SK-N-SH (cell line): Measurements from ENCODE around the gene LCN6. TPM values are rescaled to one million over a fixed set of nuclear protein-coding genes. Genes with fewer than 3 reads are reported as not detected.

Source experiments
- CTCF ChIA-PET: fragments of 300-600, 350-600 bp; formaldehyde crosslinking; extraction: SDS; loops from one replicate; lab custom pipeline; 2021; lab: Yijun Ruan, JAX
- POLR2A ChIA-PET: fragments of 350-600 bp; sonication (Branson Sonifier 250); formaldehyde crosslinking; extraction: SDS; loops from one replicate; lab custom pipeline; 2020; ENCODE audit warnings: antibody characterized with exemption, inconsistent platforms; lab: Yijun Ruan, JAX
- DNase-seq: peaks from one replicate; pipeline ENCODE4 v3.0.0; 2012
- H2AFZ ChIP-seq: fragments of 200-600 bp; sonication (generic); 2 replicates; pipeline ENCODE4 v1.8.1; 2016; ENCODE audit warnings: antibody characterized with exemption, mild to moderate bottlenecking, low read depth
- H3F3A ChIP-seq: fragments of 200-600 bp; sonication (generic); replicated peaks from 2 replicates; pipeline ENCODE3; 2016; ENCODE audit warnings: antibody characterized with exemption, mild to moderate bottlenecking; ENCODE audit not compliant: insufficient read depth
- H3K27ac ChIP-seq, 2 experiments: fragments of 200-500 bp in 1 of 2; fragments of 200-600 bp in 1 of 2; sonication (Bioruptor generic) in 1 of 2; sonication (generic), shearing (Covaris generic) in 1 of 2; 2 replicates each; pipeline versions ENCODE4 v1.5.1 to v1.6.1; 2014 to 2016; ENCODE audit warnings: low read depth in 2 of 2, inconsistent platforms in 1 of 2, low read length in 1 of 2, mild to moderate bottlenecking in 1 of 2, mixed read lengths in 1 of 2
- H3K27me3 ChIP-seq: fragments of 200-600 bp; sonication (generic), shearing (Covaris generic); 2 replicates; pipeline ENCODE4 v1.6.1; 2016; ENCODE audit warnings: mixed run types; ENCODE audit not compliant: insufficient read depth
- H3K36me3 ChIP-seq, 2 experiments: fragments of 200-500 bp in 1 of 2; fragments of 200-600 bp in 1 of 2; sonication (Bioruptor generic) in 1 of 2; sonication (generic) in 1 of 2; replicated peaks in 1 of 2; 2 replicates each; pipeline versions ENCODE3 to v1.5.1; 2014 to 2016; ENCODE audit warnings: low read length in 1 of 2, mild to moderate bottlenecking in 1 of 2; ENCODE audit not compliant: insufficient read depth in 2 of 2, control insufficient read depth in 1 of 2
- H3K4me1 ChIP-seq, 2 experiments: fragments of 200-500 bp in 1 of 2; fragments of 200-600 bp in 1 of 2; sonication (Bioruptor generic) in 1 of 2; sonication (generic), shearing (Covaris generic) in 1 of 2; 2 replicates each; pipeline versions ENCODE4 v1.5.1 to v1.6.1; 2014 to 2016; ENCODE audit warnings: low read depth in 1 of 2, low read length in 1 of 2, mixed run types in 1 of 2; ENCODE audit not compliant: insufficient read depth in 2 of 2, control insufficient read depth in 1 of 2
- H3K4me2 ChIP-seq: fragments of 200-600 bp; sonication (generic), shearing (Covaris generic); 2 replicates; pipeline ENCODE4 v1.6.1; 2017; ENCODE audit warnings: mixed run types
- H3K4me3 ChIP-seq, 2 experiments: fragments of 200-500 bp in 1 of 2; fragments of 200-600 bp in 1 of 2; sonication (Bioruptor generic) in 1 of 2; sonication (generic), shearing (Covaris generic) in 1 of 2; 2 replicates each; pipeline versions ENCODE4 v1.5.1 to v1.8.1; 2014 to 2016; ENCODE audit warnings: low read depth in 2 of 2, inconsistent platforms in 1 of 2, low read length in 1 of 2, mild to moderate bottlenecking in 1 of 2, mixed read lengths in 1 of 2, moderate library complexity in 1 of 2
- H3K79me2 ChIP-seq: fragments of 200-600 bp; sonication (generic); 2 replicates; pipeline ENCODE4 v1.8.1; 2017; ENCODE audit warnings: mild to moderate bottlenecking; ENCODE audit not compliant: insufficient read depth
- H3K9ac ChIP-seq: fragments of 200-600 bp; sonication (generic); 2 replicates; pipeline ENCODE4 v1.6.1; 2017; ENCODE audit warnings: mixed run types
- H3K9me2 ChIP-seq: fragments of 200-600 bp; sonication (generic); 2 replicates; pipeline ENCODE4 v1.6.1; 2017; ENCODE audit warnings: mixed run types
- H3K9me3 ChIP-seq: fragments of 200-600 bp; sonication (generic); 2 replicates; pipeline ENCODE4 v1.6.1; 2017; ENCODE audit warnings: mixed run types, mild to moderate bottlenecking, moderate library complexity
- H4K20me1 ChIP-seq: fragments of 200-600 bp; sonication (generic); 2 replicates; pipeline ENCODE4 v1.6.1; 2017; ENCODE audit warnings: mild to moderate bottlenecking, mixed run types; ENCODE audit not compliant: insufficient read depth
- ELF1 ChIP-seq: IDR thresholded peaks from 2 replicates; pipeline ENCODE4 v1.4.0; 2012
- NRF1 ChIP-seq: IDR thresholded peaks from 2 replicates; pipeline ENCODE4 v1.6.1; 2012; ENCODE audit warnings: low read depth, mild to moderate bottlenecking, low read length
- RAD21 ChIP-seq: IDR thresholded peaks from 2 replicates; pipeline ENCODE4 v1.6.1; 2012; ENCODE audit warnings: mild to moderate bottlenecking, low read length
- TEAD4 ChIP-seq: IDR thresholded peaks from 2 replicates; pipeline ENCODE4 v1.4.0; 2012; ENCODE audit warnings: mild to moderate bottlenecking, borderline replicate concordance; ENCODE audit not compliant: insufficient read depth
- WGBS: methylation state at CpG from one replicate; pipeline ENCODE4 v1.1.6; 2017; ENCODE audit warnings: low lambda C conversion rate; 5-methylcytosine and 5-hydroxymethylcytosine counted together
- polyA plus RNA-seq, 3 experiments: library from polyadenylated mRNA; depleted of rRNA; stranded (reverse); fragments of >200 nt; gene quantifications; 2 replicates each; pipeline ENCODE4 v1.2.3, GENCODE V29; 2012
- TF ChIP-seq, protein P1 (sequence below): fragments of 150-350 bp; IDR thresholded peaks from 2 replicates; pipeline ENCODE4 v1.6.1; 2016; ENCODE audit warnings: mild to moderate bottlenecking, low read depth, low read length

LCN6 gene
- polyA plus RNA-seq, 1 of the 3 experiments (the other 2 are of a cell fraction): not detected

DNA sequence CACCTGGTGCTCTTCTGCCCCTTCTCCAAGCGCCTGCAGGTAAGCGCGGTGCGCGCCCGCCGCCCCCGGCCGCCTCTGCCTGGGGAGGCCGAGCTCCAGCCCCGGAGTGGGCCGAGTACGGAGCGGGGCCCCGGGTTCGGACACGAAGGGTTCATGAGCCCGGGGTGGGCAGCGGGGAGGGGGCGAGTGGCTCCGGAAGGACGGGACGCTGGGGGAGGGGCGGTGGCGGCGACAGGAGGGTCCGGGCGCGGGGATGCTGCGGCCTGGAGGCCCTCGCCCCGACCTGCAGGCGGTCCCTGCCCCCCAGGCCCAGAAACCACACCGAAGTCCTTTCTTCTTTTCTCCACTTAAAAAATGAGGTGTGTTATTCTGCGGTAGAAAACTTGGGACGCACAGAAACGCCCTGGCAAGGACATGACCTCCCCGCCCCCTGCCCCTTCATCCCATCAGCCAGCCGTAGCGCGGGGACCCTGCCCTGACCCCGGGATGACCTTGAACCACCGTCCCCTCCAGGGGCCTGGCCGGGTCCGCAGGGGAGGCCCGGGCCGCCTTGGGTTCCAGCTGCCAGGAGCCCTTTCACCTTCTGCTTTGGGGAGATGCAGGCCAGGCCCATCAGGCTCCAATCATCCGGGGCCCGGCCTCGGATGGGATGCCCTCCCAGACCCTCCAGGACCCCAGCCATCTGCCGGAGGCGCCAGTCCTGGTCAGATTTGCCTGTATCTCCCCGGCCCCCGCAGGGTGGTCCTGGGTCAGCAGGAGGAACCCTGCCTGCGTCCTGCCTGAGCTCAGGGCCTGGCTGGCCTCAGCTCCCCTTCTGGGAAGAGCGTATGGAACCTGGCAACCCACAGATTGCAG is 35.4 kb downstream of the LCN6 start:
- Histone ChIP-seq H3K79me2 (no peaks in the 10 kb centered on the region), H4K20me1 (no peaks in the 10 kb centered on the region), H3K4me1 (peaks cover 4 to 18% of the 10 kb centered on the region in 2 experiments; a peak in 1 of 4 replicates), H3F3A (peaks cover 17% of the 10 kb centered on the region), H3K36me3 (no peaks in the 10 kb centered on the region), H3K9me3 (no peaks in the 10 kb centered on the region), H3K27ac (peak overlapping the region in 1 of 2 experiments; percentile 71; a peak in 2 of 4 replicates), H3K4me2 (peak overlapping the region; percentile 90), H2AFZ (no peak overlapping the region), H3K27me3 (no peaks in the 10 kb centered on the region), H3K4me3 (peak overlapping the region; percentile 61 to 69), H3K9me2 (no peaks in the 10 kb centered on the region), H3K9ac (peak overlapping the region; percentile 67)
- ChIA-PET CTCF (interaction anchor here (1.0 to 8.4 kb wide), 9 partner anchors 15 to 429 kb away, joined by 3 to 99 read pairs (median 4); partner anchors contain the start of gene LCN8), POLR2A (interaction anchor here (0.8 to 4.2 kb wide), 3 partner anchors 9 to 25 kb away, joined by 5 to 51 read pairs (median 12); partner anchors contain the start of gene AGPAT2)
- DNase-seq: peak; percentile 77
- TF ChIP-seq TEAD4 (no peak), RAD21 (no peak), ELF1 (no peak)
- TF ChIP-seq, protein P1, sequence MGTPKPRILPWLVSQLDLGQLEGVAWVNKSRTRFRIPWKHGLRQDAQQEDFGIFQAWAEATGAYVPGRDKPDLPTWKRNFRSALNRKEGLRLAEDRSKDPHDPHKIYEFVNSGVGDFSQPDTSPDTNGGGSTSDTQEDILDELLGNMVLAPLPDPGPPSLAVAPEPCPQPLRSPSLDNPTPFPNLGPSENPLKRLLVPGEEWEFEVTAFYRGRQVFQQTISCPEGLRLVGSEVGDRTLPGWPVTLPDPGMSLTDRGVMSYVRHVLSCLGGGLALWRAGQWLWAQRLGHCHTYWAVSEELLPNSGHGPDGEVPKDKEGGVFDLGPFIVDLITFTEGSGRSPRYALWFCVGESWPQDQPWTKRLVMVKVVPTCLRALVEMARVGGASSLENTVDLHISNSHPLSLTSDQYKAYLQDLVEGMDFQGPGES: no peak
- WGBS: 4% methylated on average over 27 of the region's 56 CpGs

GRCh38 chr9:136711751-136712689 is 36.3 kb downstream of the LCN6 start, which contains the start of gene DIPK1B:
DIPK1B (plus strand) TSS chr9:136712572; CDS start chr9:136712666, 94 bp downstream.
- Histone ChIP-seq H4K20me1 (no peaks in the 10 kb centered on the region), H3K36me3 (no peaks in the 10 kb centered on the region), H3K27ac (peak within 1 kb of the TSS in 1 of 2 experiments; percentile 71; a peak in 2 of 4 replicates), H3K27me3 (no peaks in the 10 kb centered on the region), H3K79me2 (no peaks in the 10 kb centered on the region)
- POLR2A ChIA-PET: interaction anchor here (1.0 to 4.2 kb wide), 2 partner anchors 16 to 17 kb away, joined by 3 to 51 read pairs; no protein-coding TSS in a partner anchor
- no peak for TF ChIP-seq NRF1
- TF ChIP-seq, all 33 proteins: peak for 0
- H2AFZ ChIP-seq: 0 out of 2 replicates have a peak within 1 kb of the TSS, but pooled peaks have one; percentile 46
- H3K4me3 ChIP-seq: peak within 1 kb of the TSS; percentile 61 to 69
- CTCF ChIA-PET: interaction anchor here (0.9 to 8.4 kb wide), 5 partner anchors 16 to 227 kb away, joined by 3 to 99 read pairs (median 6); partner anchors contain the start of gene LCN8
- H3F3A ChIP-seq: peaks cover 17% of the 10 kb centered on the region
- WGBS: 7% methylated on average over 29 of the region's 119 CpGs
- H3K4me1 ChIP-seq: peaks cover 4 to 18% of the 10 kb centered on the region in 2 experiments; a peak in 1 of 4 replicates
- no peaks in the 10 kb centered on the region for H3K9me2 ChIP-seq
- peak within 1 kb of the TSS; percentile 67 for H3K9ac ChIP-seq
- H3K4me2 ChIP-seq: peak within 1 kb of the TSS; percentile 90
- peak; percentile 100 for DNase-seq
- H3K9me3 ChIP-seq: no peaks in the 10 kb centered on the region
